HK-2 (cell line): Measurements from ENCODE around the gene PDE4D.
"Not testable (repeated sequence)": the region's sequence is repeated elsewhere in the genome, so short reads cannot be mapped to it uniquely, and the experiment has no call there.

Experiments
- DNase-seq: peaks from one replicate; pipeline ENCODE4 v3.0.0-alpha.2; 2018; ENCODE audit not compliant: unreplicated experiment

PDE4D gene

GRCh38 chr5:59703789-59704188, 189.7 kb downstream of the PDE4D start:
- DNase-seq = no peak

GRCh38 chr5:59698207-59699178, 195.0 kb downstream of the PDE4D start:
- no peak for DNase-seq

- DNase-seq = no peak
Measured at GRCh38 chr5:59694411-59694810, 199.1 kb downstream of the PDE4D start.

- DNase-seq = no peak
Measured at GRCh38 chr5:59693492-59694309, 199.8 kb downstream of the PDE4D start.

- DNase-seq = no peak
Measured at GRCh38 chr5:59685793-59686192, 207.7 kb downstream of the PDE4D start.

GRCh38 chr5:59685191-59685530, 208.4 kb downstream of the PDE4D start:
- DNase-seq = no peak

- DNase-seq = no peak
Measured at GRCh38 chr5:59684388-59685190, 208.9 kb downstream of the PDE4D start.

GRCh38 chr5:59683311-59683710, 210.2 kb downstream of the PDE4D start:
- no peak for DNase-seq

GRCh38 chr5:59682542-59682941, 211.0 kb downstream of the PDE4D start:
- DNase-seq = no peak

GRCh38 chr5:59678943-59679342, 214.6 kb downstream of the PDE4D start:
- no peak for DNase-seq

GRCh38 chr5:59674763-59675162, 218.8 kb downstream of the PDE4D start:
- no peak for DNase-seq

- no peak for DNase-seq
Measured at GRCh38 chr5:59673438-59674058, 220.0 kb downstream of the PDE4D start.

GRCh38 chr5:59666440-59667068, 227.0 kb downstream of the PDE4D start:
- no peak for DNase-seq

GRCh38 chr5:59665832-59666203, 227.7 kb downstream of the PDE4D start:
- DNase-seq = not testable (repeated sequence)

- DNase-seq = no peak
Measured at GRCh38 chr5:59665086-59665831, 228.3 kb downstream of the PDE4D start.

- no peak for DNase-seq
Measured at GRCh38 chr5:59661954-59662615, 231.4 kb downstream of the PDE4D start.

- no peak for DNase-seq
Measured at GRCh38 chr5:59661311-59661710, 232.2 kb downstream of the PDE4D start.

- DNase-seq = no peak
Measured at GRCh38 chr5:59660737-59661136, 232.8 kb downstream of the PDE4D start.

- DNase-seq = no peak
Measured at GRCh38 chr5:59656351-59657254, 236.9 kb downstream of the PDE4D start.
